Neural cell (in vitro differentiated cells): ENCODE measurements around the gene TULP1.

Experiments used
- CTCF ChIP-seq: fragments of 450-650 bp; IDR thresholded peaks from 2 replicates; pipeline ENCODE4 v1.5.1; 2014; ENCODE audit warnings: antibody characterized with exemption, mild to moderate bottlenecking, moderate library complexity; ENCODE audit not compliant: poor library complexity, severe bottlenecking
- EZH2 ChIP-seq: fragments of 200-600, 300-800 bp; shearing (Covaris generic), sonication (generic); IDR thresholded peaks from 2 replicates; pipeline ENCODE4 v1.6.1; 2014; ENCODE audit warnings: antibody characterized with exemption, low read length, borderline replicate concordance, mild to moderate bottlenecking; ENCODE audit not compliant: insufficient read depth, poor library complexity, severe bottlenecking
- RAD21 ChIP-seq: fragments of 450-650 bp; conservative IDR thresholded peaks from 2 replicates; pipeline ENCODE4 v1.6.1; 2014; ENCODE audit warnings: antibody characterized with exemption, mild to moderate bottlenecking, moderate library complexity

GRCh38 chr6:35461270-35461669 lies 51.4 kb downstream of the TULP1 start:
- no peak for TF ChIP-seq RAD21
- no peak for TF ChIP-seq CTCF
- no peak for TF ChIP-seq EZH2
